Vein endothelial cell (primary cell): ENCODE data around the gene POU3F1. TPM values are rescaled to one million over a fixed set of nuclear protein-coding genes. Genes with fewer than 3 reads are reported as not detected.

Source experiments
- small RNA-seq: library from RNA; depleted of rRNA; stranded (forward); fragments of <200 nt; gene quantifications from one replicate; pipeline ENCODE3, GENCODE V24; 2012
- total RNA-seq: library from RNA; depleted of rRNA; stranded (reverse); fragments of >200 nt; gene quantifications from 2 replicates; pipeline ENCODE4 v1.2.3, GENCODE V29; 2012

The POU3F1 gene
- not detected in 2 replicates for total RNA-seq

DNA sequence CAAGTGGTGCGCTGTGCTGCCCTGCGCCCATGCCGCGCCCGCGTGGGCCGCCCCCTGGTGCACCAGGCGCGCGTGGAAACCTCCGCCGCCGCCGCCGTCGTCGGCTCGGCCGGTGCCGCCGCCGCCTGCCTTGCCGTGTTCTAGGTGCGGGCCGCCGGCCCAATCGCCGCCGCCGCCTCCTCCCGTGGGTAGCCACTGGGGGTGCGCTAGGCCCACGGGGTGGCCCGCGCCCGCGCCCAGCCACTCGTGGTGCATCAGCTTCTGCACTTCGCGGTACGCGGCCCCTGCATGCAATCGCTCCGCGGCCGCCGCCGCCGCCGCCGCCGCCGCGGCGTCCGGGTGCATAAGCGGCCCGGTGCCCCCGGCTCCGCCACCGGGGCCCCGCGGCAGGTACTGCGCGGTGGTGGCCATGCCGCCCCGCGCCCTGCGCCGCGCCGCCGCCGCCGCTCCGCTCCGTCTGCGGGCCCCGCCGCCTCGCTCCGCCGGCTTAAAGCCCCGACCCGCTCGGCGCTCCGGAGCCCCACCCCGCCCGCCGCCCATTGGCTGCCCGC, at the start of gene POU3F1:
Gene POU3F1 (minus strand): TSS at position 461 of the 551 bp plus-strand sequence. CDS start 50 bp downstream, at position 411.

GRCh38 chr1:38012363-38013226, 34.0 kb downstream of the POU3F1 start, which contains the start of gene UTP11:
Gene UTP11 (plus strand): TSS chr1:38012734. CDS start chr1:38012803, 69 bp downstream.

DNA sequence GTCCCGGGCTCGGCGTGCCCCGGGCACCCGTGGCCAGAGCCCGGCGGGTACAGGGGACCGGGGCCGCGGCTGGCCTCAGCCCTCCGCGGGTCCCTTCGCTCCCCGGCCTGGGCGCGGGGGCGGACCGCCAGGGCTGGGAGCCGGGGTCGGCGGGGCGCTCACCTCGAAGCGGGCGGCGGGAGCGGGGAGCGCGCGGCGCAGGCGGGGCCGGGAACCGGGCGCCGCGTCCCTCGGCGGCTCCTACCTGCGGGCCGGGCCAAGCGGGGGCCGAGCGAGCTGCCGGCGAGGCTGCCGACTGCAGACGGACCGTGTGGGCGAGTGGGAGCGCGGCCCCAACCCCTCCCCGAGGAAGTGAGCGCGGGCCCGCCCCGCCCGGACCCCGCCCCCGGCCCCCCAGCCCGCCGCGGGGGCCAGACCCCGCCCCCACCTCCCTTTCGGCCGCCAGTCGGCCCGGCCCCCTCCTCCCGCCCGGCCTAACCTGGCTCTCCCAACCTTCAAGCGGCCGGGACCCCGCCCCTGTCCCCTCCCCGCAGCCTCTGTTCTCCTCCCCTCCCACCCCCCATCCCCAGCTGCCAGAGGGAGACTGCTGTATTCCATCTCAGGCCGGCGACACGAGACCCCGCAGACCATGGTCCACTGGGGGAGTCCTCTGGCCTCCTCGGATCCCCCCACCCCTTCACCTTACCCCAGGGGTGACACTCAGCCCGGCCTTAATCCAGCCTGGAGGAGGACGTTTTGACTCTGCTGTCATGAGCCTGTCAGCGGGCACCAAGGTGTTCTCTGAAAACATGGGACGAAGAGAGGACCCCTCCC, 41.2 kb downstream of the POU3F1 start, which contains the start of gene FHL3:
Gene FHL3 (minus strand): TSS at position 320 of the 813 bp plus-strand sequence. CDS start 6,102 bp downstream, outside the sequence.

Small RNA genes within 50 kb of the gene (small RNA-seq; reads per million reads assigned to genes)
- gene MIR3659 = not detected

Other genes with a start within 250 kb of the POU3F1 start
- gene C1orf122, start 239.0 kb downstream of the POU3F1 start, total RNA-seq = 14.4 and 23.5 TPM in 2 replicates
- gene YRDC, start 238.6 kb downstream of the POU3F1 start, total RNA-seq = 18.9 and 21.5 TPM in 2 replicates
- gene MTF1, start 187.2 kb downstream of the POU3F1 start, total RNA-seq = 4.2 and 4.4 TPM in 2 replicates
- 20.9 and 22.5 TPM in 2 replicates for gene INPP5B, start 99.7 kb downstream of the POU3F1 start, total RNA-seq
- gene SF3A3, start 56.8 kb downstream of the POU3F1 start, total RNA-seq = 67.0 and 96.8 TPM in 2 replicates
- 27.6 and 51.0 TPM in 2 replicates for gene FHL3, start 41.3 kb downstream of the POU3F1 start, total RNA-seq
- gene UTP11, start 34.1 kb downstream of the POU3F1 start, total RNA-seq = 49.6 and 60.7 TPM in 2 replicates